Measurements from ENCODE around the gene DIO3.

DIO3 gene

GRCh38 chr14:101587441-101587911 lies 26.2 kb downstream of the DIO3 start:
- no peak for DNase-seq (ENCODE audit: low read depth)
- H3K4me3 ChIP-seq (replicated peaks; ENCODE audit: low read depth, low read length), result no peak overlapping the region
- TF ChIP-seq CTCF (IDR thresholded peaks at IDR 0.05; ENCODE audit: low read length, missing control alignments), result no peak

- H3K4me3 ChIP-seq (replicated peaks; ENCODE audit: low read depth, low read length), result no peak overlapping the region
- TF ChIP-seq CTCF (IDR thresholded peaks at IDR 0.05; ENCODE audit: low read length, missing control alignments), result no peak
- no peak for DNase-seq (ENCODE audit: low read depth)
Observed at GRCh38 chr14:101588286-101588975, 27.1 kb downstream of the DIO3 start.

- no peak overlapping the region for H3K4me3 ChIP-seq (replicated peaks; ENCODE audit: low read depth, low read length)
- TF ChIP-seq CTCF (IDR thresholded peaks at IDR 0.05; ENCODE audit: low read length, missing control alignments), result no peak
- DNase-seq (ENCODE audit: low read depth), result no peak
Observed at GRCh38 chr14:101588990-101589389, 27.7 kb downstream of the DIO3 start.

- TF ChIP-seq CTCF (IDR thresholded peaks at IDR 0.05; ENCODE audit: low read length, missing control alignments), result no peak
- DNase-seq (ENCODE audit: low read depth), result no peak
- H3K4me3 ChIP-seq (replicated peaks; ENCODE audit: low read depth, low read length), result no peak overlapping the region
Observed at GRCh38 chr14:101589486-101590015, 28.3 kb downstream of the DIO3 start.

- no peak overlapping the region for H3K4me3 ChIP-seq (replicated peaks; ENCODE audit: low read depth, low read length)
- no peak for TF ChIP-seq CTCF (IDR thresholded peaks at IDR 0.05; ENCODE audit: low read length, missing control alignments)
- DNase-seq (ENCODE audit: low read depth), result no peak
Observed at GRCh38 chr14:101590062-101590461, 28.8 kb downstream of the DIO3 start.

- no peak overlapping the region for H3K4me3 ChIP-seq (replicated peaks; ENCODE audit: low read depth, low read length)
- DNase-seq (ENCODE audit: low read depth), result no peak
- no peak for TF ChIP-seq CTCF (IDR thresholded peaks at IDR 0.05; ENCODE audit: low read length, missing control alignments)
Observed at GRCh38 chr14:101590616-101591015, 29.3 kb downstream of the DIO3 start.

- TF ChIP-seq CTCF (IDR thresholded peaks at IDR 0.05; ENCODE audit: low read length, missing control alignments), result no peak
- DNase-seq (ENCODE audit: low read depth), result no peak
- no peak overlapping the region for H3K4me3 ChIP-seq (replicated peaks; ENCODE audit: low read depth, low read length)
Observed at GRCh38 chr14:101591121-101591520, 29.8 kb downstream of the DIO3 start.

Measured in fibroblast of pulmonary artery (primary cell).